ENCODE measurements around the gene ENPEP.
"Not testable (repeated sequence)": the region's sequence is repeated elsewhere in the genome, so short reads cannot be mapped to it uniquely, and the experiment has no call there.

Gene ENPEP

GRCh38 chr4:110543577-110543976, 67.6 kb downstream of the ENPEP start:
- H4K20me1 ChIP-seq, result no peaks in the 10 kb centered on the region
- no peaks in the 10 kb centered on the region for H3K4me1 ChIP-seq
- no peaks in the 10 kb centered on the region for H3K36me3 ChIP-seq
- peaks cover 4% of the 10 kb centered on the region for H3K9me3 ChIP-seq
- H3K27ac ChIP-seq, result no peak overlapping the region
- H3K27me3 ChIP-seq, result no peaks in the 10 kb centered on the region
- H3K9ac ChIP-seq, result no peak overlapping the region
- no peak for TF ChIP-seq Cebpa-rat (IDR thresholded peaks at IDR 0.05)
- no peak overlapping the region for H3K4me2 ChIP-seq
- H3K4me3 ChIP-seq, result no peak overlapping the region

- no peak overlapping the region for H3K4me3 ChIP-seq
- no peaks in the 10 kb centered on the region for H3K4me1 ChIP-seq
- no peaks in the 10 kb centered on the region for H3K36me3 ChIP-seq
- H3K27ac ChIP-seq, result no peak overlapping the region
- H3K9me3 ChIP-seq, result no peaks in the 10 kb centered on the region
- TF ChIP-seq Cebpa-rat (IDR thresholded peaks at IDR 0.05), result no peak
- H3K27me3 ChIP-seq, result no peaks in the 10 kb centered on the region
- H3K4me2 ChIP-seq, result no peak overlapping the region
- no peak overlapping the region for H3K9ac ChIP-seq
- no peaks in the 10 kb centered on the region for H4K20me1 ChIP-seq
Observed at GRCh38 chr4:110544594-110544993, 68.6 kb downstream of the ENPEP start.

- Histone ChIP-seq H3K4me1 (no peaks in the 10 kb centered on the region), H3K4me2 (no peak overlapping the region), H3K36me3 (no peaks in the 10 kb centered on the region), H3K9me3 (no peaks in the 10 kb centered on the region), H3K27me3 (no peaks in the 10 kb centered on the region), H3K9ac (no peak overlapping the region), H3K4me3 (no peak overlapping the region), H4K20me1 (no peaks in the 10 kb centered on the region), H3K27ac (no peak overlapping the region)
- no peak for TF ChIP-seq Cebpa-rat (IDR thresholded peaks at IDR 0.05)
Observed at GRCh38 chr4:110550260-110550659, 74.3 kb downstream of the ENPEP start.

GRCh38 chr4:110553197-110553596, 77.2 kb downstream of the ENPEP start:
- Histone ChIP-seq H3K36me3 (no peaks in the 10 kb centered on the region), H3K4me3 (no peak overlapping the region), H4K20me1 (no peaks in the 10 kb centered on the region), H3K9me3 (no peaks in the 10 kb centered on the region), H3K27ac (no peak overlapping the region), H3K27me3 (no peaks in the 10 kb centered on the region), H3K4me1 (no peaks in the 10 kb centered on the region), H3K9ac (no peak overlapping the region), H3K4me2 (no peak overlapping the region)
- no peak for TF ChIP-seq Cebpa-rat (IDR thresholded peaks at IDR 0.05)

- no peak for TF ChIP-seq Cebpa-rat (IDR thresholded peaks at IDR 0.05)
- H3K27me3 ChIP-seq, result no peaks in the 10 kb centered on the region
- no peak overlapping the region for H3K9ac ChIP-seq
- no peaks in the 10 kb centered on the region for H3K4me1 ChIP-seq
- H4K20me1 ChIP-seq, result no peaks in the 10 kb centered on the region
- no peak overlapping the region for H3K4me2 ChIP-seq
- no peak overlapping the region for H3K27ac ChIP-seq
- H3K9me3 ChIP-seq, result no peaks in the 10 kb centered on the region
- no peak overlapping the region for H3K4me3 ChIP-seq
- no peaks in the 10 kb centered on the region for H3K36me3 ChIP-seq
Observed at GRCh38 chr4:110567214-110567613, 91.3 kb downstream of the ENPEP start.

GRCh38 chr4:110576696-110577095, 100.7 kb downstream of the ENPEP start:
- not testable (repeated sequence) for H3K36me3 ChIP-seq, H3K27ac ChIP-seq, H3K27me3 ChIP-seq, H4K20me1 ChIP-seq, H3K4me3 ChIP-seq, H3K9me3 ChIP-seq, H3K4me2 ChIP-seq, H3K4me1 ChIP-seq, H3K9ac ChIP-seq

GRCh38 chr4:110586131-110586850, 110.3 kb downstream of the ENPEP start:
- no peak overlapping the region for H3K4me3 ChIP-seq
- no peak overlapping the region for H3K9ac ChIP-seq
- no peak overlapping the region for H3K4me2 ChIP-seq
- no peaks in the 10 kb centered on the region for H3K27me3 ChIP-seq
- no peak overlapping the region for H3K27ac ChIP-seq
- no peaks in the 10 kb centered on the region for H3K4me1 ChIP-seq
- no peaks in the 10 kb centered on the region for H3K9me3 ChIP-seq
- H4K20me1 ChIP-seq, result no peaks in the 10 kb centered on the region
- H3K36me3 ChIP-seq, result no peaks in the 10 kb centered on the region
- no peak for TF ChIP-seq Cebpa-rat (IDR thresholded peaks at IDR 0.05)

- no peaks in the 10 kb centered on the region for H4K20me1 ChIP-seq
- no peak overlapping the region for H3K4me2 ChIP-seq
- no peaks in the 10 kb centered on the region for H3K36me3 ChIP-seq
- H3K4me3 ChIP-seq, result no peak overlapping the region
- no peak for TF ChIP-seq Cebpa-rat (IDR thresholded peaks at IDR 0.05)
- H3K27me3 ChIP-seq, result no peaks in the 10 kb centered on the region
- no peak overlapping the region for H3K9ac ChIP-seq
- H3K9me3 ChIP-seq, result no peaks in the 10 kb centered on the region
- no peaks in the 10 kb centered on the region for H3K4me1 ChIP-seq
- H3K27ac ChIP-seq, result no peak overlapping the region
Observed at GRCh38 chr4:110587666-110588285, 111.8 kb downstream of the ENPEP start.

- Histone ChIP-seq H4K20me1 (no peaks in the 10 kb centered on the region), H3K36me3 (no peaks in the 10 kb centered on the region), H3K27ac (no peak overlapping the region), H3K4me1 (no peaks in the 10 kb centered on the region), H3K9ac (no peak overlapping the region), H3K9me3 (no peaks in the 10 kb centered on the region), H3K27me3 (no peaks in the 10 kb centered on the region), H3K4me3 (no peak overlapping the region), H3K4me2 (no peak overlapping the region)
- no peak for TF ChIP-seq Cebpa-rat (IDR thresholded peaks at IDR 0.05)
Observed at GRCh38 chr4:110589297-110589696, 113.3 kb downstream of the ENPEP start.

GRCh38 chr4:110595583-110595982, 119.6 kb downstream of the ENPEP start:
- no peaks in the 10 kb centered on the region for H3K4me1 ChIP-seq
- peaks cover 18% of the 10 kb centered on the region for H3K9me3 ChIP-seq
- no peaks in the 10 kb centered on the region for H3K36me3 ChIP-seq
- H3K27me3 ChIP-seq, result no peaks in the 10 kb centered on the region
- no peak for TF ChIP-seq Cebpa-rat (IDR thresholded peaks at IDR 0.05)
- no peak overlapping the region for H3K27ac ChIP-seq
- no peaks in the 10 kb centered on the region for H4K20me1 ChIP-seq
- no peak overlapping the region for H3K4me3 ChIP-seq
- H3K9ac ChIP-seq, result no peak overlapping the region
- H3K4me2 ChIP-seq, result no peak overlapping the region
